Measurements from ENCODE around the gene KLF2.
A peak's percentile ranks its signal among the peaks of the same experiment; 100 is the strongest.
"Not testable (repeated sequence)": the region's sequence is repeated elsewhere in the genome, so short reads cannot be mapped to it uniquely, and the experiment has no call there.

KLF2 gene

DNA sequence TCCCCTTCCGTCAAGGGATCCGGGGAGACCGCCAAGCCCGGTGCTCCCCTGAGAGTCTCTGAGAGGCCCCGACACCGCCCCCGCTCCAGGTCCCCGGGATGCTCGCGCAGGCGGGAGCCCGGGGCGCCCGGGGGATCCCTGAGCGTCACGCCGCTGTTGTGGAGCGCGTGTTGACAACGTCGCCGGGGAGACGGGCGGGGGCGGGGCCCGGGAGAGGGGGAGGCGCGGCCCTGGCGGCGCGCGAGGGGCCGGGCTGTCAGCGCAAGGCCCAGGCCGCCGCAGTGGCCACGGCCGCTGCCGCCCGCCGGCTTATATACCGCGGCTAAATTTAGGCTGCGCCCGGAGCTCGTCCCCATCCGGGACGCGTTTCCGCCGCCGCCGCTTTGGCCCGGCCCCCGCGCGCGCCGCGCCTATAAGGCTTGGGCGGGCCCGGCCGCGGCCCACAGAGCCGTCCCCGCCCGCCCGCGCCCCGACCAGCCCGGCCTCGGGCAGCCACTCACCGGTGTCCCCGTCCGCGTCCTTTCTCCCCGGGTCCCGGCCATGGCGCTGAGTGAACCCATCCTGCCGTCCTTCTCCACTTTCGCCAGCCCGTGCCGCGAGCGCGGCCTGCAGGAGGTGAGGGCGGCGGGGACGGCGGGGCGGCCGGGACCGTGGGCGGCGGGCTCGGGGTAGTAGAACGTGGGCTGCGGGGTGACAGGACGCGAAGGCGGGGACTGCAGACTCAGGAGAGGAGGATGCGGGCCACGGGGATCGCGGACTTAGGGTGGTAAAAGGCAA is at the start of gene KLF2:
Gene KLF2, plus strand, starts transcription at position 443 of the 777 bp plus-strand sequence. Its CDS starts 98 bp downstream, at position 541.
- peak; percentile 59 to 82 (median 77) for DNase-seq (ENCODE audit: low read depth in 3 of 3)

DNA sequence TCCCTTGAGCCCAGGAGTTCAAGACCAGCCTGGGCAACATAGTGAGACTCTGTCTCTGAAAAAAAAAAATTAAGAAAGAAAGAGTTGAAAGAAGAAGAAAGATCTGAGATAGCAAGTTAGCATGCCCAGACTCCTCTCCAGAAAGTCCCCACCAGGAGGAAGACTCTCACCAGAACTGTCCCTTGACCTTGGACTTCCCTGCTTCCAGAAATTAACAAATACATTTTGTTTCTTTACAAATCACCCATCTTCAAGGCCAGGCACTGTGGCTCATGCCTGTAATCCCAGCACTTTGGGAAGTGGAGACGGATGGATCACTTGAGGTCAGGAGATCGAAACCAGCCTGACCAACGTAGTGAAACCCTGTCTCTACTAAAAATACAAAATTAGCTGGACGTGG is 44.3 kb upstream of the KLF2 start:
- DNase-seq (ENCODE audit: low read depth in 3 of 3), result no peak

DNA sequence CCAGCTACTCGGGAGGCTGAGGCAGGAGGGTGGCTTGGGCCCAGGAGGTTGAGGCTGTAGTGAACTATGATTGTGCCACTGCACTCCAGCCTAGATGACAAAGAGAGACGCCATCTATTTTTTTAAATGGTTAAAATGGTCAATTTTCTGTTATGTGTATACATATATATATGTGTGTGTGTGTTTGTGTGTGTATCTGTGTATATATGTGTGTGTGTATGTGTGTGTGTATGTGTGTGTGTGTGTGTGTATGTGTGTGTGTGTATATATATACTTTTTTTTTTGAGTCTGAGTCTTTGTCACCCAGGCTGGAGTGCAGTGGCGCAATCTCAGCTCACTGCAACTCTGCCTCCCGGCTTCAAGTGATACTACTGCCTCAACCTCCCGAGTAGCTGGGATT is 42.9 kb upstream of the KLF2 start:
- DNase-seq (ENCODE audit: low read depth in 3 of 3), result no peak

DNA sequence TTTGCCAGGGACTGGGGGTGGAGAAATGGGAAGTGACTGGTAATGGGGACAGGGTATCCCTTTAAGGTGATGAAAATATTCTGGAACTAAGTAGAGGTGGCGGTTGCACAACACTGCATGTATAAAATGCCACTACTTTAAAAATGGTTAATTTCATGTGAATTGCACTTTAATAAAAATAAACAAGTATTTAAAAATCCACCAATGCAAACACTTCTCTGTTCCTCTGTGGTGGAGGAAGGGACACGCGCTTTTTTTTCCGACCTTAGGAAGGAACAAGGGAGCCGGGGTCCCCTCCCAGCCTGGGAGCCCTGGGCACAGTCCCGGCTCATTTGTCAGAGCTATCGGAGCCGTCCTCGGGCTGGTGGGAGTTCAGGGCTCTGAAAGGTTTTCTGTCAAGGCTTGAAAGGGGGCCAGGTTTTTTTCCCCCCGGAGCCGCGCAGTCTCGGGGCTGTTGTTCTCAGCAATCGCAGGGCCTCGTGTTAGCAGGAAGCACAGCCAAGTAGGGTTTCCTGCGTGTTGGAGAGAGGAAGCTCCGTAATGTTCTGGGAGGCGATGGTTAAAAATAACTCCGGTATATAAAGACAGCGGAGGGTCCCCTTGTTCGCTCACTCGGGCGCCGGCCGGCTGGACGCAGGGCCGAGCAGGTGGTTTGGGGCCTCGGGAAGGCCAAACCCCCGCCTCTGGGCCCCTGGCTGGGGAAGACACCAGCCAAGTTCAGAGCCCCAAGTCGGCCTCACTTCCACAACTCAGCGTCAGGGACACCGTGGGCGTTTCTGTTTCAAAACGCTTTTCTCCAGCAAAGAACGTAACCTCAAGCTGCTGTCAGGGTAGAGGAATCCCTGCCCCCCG is 41.2 kb upstream of the KLF2 start:
- peak; percentile 49 to 57 (median 50) for DNase-seq (ENCODE audit: low read depth in 3 of 3)

DNA sequence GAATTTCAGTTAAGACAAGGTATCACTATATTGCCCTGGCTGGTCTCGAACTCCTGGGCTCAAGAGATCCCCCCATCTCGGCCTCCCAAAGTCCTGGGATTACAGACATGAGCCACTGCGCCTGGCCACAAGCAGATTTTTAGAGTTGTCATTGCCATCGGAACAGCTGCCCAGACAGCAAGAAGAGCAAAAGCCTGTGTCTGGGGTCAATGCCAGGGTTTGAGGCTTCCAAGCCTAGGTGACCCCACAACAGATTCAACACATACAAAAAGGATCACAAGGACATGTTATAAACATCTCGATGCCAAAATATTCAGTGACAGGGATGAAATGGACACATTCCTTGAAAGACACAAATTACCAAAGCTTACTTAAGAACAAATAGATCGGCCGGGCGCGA is 40.1 kb upstream of the KLF2 start:
- no peak for DNase-seq (ENCODE audit: low read depth in 3 of 3)

DNA sequence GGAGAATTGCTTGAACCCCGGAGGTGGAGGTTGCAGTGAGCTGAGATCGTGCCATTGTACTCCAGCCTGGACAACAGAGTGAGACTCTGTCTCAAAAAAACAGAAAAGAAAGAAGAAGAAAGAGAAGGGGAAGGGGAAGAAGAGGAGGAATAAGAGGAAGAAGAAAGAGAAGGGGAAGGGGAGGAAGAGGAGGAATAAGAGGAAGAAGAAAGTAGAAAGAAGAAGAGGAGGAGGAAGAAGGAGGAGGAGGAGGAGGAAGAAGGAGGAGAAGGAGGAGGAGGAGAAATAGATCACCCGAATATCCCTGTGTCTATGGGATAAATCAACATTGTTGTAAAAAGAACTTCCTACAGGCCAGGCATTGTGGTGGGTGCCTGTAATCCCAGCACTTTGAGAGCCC is 39.5 kb upstream of the KLF2 start:
- DNase-seq (ENCODE audit: low read depth in 3 of 3), result not testable (repeated sequence)

DNA sequence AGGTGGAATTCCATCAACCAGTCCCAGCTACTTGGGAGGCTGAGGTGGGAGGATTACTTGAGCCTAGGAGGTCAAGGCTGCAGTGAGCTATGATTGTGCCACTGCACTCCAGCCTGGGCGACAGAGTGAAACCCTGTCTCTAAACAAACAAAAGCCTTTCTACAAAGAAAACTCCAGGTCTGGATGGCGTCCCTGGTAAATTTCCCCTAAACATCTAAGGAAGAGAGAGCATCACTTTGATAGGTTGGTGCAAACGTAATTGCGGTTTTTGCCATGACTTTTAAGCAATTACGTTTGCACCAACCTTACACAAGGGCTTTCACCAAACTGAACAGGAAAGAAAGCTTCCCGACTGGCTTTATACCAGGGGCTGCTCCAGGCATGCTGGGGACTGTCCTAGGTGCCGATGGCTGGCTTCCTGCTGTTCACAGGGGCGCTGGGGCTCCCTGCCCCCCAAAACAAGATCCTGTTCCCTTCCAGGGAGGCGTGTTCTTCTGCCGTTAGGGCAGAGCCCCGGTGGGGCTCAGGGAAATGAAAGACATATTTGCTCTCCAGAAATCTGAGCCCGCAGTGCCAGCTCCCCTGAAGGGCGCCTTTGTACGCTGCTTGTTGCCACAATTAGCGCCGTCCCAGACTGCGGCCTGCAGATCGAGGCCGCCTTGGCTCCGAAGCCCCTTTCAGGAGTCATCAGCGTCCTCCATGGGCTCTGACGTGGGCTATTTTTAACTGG is 38.7 kb upstream of the KLF2 start:
- DNase-seq (ENCODE audit: low read depth in 3 of 3), result no peak

DNA sequence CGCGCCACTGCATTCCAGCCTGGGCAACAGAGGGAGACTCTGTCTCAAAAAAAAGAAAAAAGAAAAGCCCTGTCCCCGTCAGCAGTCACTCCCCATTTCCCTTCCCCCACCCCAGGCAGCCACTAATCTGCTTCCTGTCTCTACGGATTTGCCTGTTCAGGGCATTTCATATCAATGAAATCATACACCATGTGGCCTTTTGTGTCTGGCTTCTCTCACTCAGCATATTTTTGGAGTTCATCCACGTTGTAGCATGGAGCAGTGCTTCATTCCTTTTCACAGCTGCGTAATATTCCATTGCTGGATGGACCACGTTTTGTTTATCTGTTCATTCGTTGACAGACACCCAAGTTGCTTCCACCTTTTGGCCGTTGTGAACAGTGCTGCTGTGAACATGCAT is 36.1 kb upstream of the KLF2 start:
- DNase-seq (ENCODE audit: low read depth in 3 of 3), result no peak

DNA sequence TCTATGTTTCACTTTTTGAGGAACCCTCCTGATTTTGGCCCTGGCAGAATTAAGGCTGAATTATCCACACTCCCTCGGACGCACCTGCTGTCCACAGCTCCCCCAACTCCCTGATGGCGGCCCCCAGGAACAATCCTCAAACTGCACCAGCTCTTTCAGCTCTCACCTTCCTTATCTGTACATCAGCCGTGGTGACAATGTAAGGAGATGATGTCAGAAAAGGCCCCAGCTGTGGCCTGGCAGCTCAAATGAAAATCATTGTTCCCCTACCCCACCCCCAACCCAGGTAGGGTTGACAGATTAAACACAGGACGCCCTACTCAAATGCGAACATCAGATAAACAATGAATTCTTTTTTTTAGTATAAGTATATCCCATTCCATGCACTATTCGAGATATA is 35.0 kb upstream of the KLF2 start:
- DNase-seq (ENCODE audit: low read depth in 3 of 3), result no peak

DNA sequence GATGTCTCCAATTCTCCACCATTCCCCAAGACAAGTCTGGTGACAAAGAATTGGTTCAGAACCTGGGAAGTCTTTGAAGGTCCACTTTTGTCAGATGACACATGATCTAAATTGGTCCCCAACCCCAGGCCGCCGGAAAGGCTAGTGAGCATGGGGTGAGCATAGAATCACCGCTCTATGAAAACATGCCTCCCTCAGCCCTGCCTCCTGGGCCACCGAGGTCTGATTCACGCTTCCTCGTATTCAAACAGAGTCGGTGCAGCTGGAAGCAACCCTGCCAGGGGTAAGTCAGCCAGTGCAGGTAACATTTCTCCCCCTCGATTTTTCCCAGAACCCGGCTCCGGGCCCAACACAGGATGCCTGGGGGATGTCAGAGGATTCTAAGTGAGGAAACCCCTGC is 33.9 kb upstream of the KLF2 start:
- DNase-seq (ENCODE audit: low read depth in 3 of 3), result no peak

DNA sequence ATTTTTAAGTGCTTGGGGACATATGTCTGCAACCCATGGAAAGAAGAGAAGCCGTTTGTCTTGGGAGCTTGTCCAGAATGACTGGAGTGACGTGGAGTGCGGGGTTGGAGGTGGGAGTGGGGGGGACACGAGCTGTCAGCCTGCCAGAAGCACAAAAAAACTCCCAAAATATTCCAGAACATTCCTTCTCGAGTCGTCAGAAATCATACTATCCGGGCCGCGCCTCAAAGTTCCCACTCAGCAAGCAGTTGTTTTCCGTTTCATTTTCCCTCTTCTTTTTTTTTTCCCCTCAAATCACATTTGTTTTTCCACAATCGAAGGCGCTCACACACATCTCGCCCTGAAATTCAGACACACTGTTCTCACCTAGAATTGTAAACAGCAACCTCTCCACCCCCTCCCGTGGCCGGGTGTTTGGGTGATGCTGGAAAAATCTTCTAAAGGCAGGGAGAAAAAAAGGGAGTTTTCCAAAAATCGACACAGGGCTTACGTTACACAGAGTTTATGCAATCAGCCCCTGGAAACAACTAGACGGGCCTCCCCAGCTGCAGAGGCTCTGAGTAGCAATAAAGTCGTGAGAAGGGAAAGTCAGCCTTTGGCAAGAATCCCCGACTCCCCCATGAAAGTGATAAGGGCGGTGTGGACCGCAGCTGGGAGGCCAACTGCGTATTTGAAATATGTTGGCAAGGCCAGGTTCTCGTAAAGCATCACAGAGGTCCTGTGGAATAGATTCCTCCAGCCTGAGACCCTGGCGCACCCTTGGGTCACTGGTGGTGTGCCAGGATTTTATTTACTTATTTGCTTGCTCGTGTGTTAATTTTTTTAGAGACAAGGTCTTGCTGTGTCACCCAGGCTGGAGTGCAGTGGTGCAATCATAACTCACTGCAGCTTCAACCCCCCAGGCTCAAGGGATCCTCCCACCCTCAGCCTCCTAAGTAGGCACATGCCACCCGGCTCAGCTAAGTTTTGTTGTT is 31.2 kb upstream of the KLF2 start:
- no peak for DNase-seq (ENCODE audit: low read depth in 3 of 3)

DNA sequence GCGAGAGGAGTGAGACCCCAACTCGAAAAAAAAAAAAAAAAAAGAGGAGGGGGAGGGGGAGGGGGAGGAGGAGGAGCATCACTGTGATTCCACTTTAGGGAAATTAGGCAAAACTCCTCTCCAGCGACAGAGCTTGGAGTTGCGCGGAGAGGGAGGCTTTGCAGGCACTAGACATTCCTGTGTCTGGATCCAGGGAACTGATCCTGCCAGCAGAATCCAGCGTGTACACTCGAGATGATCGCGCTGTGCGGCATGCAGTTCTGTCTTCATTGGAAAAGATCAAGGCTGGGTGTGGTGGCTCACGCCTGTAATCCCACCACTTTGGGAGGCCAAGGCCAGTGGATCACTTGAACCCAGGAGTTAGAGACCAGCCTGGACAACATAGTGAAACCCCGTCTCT is 29.6 kb upstream of the KLF2 start:
- DNase-seq (ENCODE audit: low read depth in 3 of 3), result no peak

DNA sequence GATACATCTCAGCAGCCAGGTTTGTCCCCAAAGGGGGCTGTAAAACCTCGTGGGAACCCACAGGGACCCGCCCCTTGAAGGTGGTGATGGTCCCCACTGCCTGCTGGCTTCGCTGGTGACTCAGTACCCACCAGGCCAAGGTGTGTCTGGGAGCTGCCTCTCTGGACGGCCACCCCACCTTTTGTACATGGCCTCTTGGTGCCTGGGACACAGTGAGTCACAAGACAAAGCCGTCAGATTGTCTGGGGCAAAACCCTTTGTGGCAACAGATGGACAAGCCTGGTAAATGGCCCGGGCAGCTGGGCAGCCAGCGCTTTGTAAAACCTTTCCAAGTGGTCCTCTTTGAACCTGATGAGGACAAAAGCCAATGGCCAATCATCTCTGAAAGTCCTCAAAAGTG is 27.9 kb upstream of the KLF2 start:
- no peak for DNase-seq (ENCODE audit: low read depth in 3 of 3)

DNA sequence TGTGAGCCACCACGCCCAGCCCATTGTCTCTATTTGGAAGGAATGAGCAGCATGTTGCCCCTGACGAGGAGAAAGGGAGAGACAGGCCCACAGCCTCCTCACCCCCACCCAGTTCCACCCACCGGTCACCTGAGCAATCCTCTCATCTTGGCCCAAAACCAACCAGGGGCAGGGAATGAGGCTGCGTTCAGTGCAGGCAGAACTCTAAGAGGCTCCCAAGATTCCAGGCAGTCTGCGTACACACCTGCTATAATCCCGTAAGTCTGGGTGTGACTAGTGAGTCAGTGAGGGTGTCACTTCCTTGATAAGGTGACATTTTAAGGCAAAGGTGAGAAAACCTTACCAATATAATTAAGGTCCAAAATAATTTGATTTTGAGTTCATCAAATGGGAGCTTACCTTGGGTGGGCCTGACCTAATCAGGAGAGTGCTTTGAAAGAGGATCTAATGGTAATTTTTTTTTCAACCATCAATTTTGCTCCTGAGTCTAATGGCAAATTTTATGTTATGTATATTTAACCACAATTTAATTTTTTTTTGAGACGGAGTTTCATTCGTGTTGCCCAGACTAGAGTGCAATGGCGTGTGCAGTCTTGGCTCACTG is 26.9 kb upstream of the KLF2 start:
- DNase-seq (ENCODE audit: low read depth in 3 of 3), result no peak

DNA sequence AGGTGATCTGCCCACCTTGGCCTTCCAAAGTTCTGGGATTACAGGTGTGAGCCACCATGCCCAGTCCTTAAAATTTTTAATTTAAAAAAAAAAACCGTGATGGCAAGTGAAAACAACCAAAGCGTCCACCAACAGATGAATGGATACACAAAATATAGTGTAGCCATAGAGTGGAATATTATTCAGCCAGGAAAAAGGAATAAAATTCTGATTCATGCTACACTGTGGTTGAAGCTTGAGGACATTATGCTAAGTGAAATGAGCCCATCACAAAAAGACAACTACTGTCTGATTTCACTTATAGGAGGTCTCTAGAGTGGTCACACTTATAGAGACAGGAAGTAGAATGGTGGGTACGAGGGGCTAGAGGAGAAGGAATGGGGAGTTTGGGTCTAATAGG is 26.3 kb upstream of the KLF2 start:
- DNase-seq (ENCODE audit: low read depth in 3 of 3), result no peak

DNA sequence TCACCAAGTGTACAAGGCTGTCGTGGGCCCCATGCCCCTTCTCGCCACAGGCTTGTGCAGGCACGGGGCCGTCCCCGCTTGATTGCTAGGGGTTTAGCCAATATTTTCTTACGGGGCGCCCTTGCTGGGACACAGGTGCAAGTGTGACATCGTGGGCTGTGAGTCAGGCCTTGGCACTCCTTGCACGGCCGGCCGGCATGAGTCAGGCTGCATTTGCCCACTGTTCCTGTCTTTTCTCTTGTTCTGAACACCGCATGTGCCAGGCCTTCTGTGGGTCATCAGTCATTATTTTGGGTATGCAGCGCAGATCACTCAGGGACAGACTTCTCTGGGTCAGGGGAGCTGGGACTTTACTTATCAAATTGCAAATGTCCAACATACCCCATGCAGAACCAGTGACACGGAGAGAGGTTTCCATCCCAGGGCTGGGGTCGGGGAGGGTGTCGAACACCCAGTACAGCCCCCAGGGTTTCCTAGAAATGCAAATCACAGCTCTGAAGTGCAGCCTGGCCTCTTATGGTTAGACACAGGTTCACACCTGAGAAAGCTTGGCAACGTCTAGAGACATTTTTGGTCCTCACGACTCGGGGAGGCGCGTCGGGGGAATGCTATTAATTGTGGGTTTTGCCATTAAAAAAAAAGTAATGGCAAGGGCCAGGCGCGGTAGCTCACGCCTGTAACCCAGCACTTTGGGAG is 22.5 kb upstream of the KLF2 start:
- DNase-seq (ENCODE audit: low read depth in 3 of 3), result no peak

DNA sequence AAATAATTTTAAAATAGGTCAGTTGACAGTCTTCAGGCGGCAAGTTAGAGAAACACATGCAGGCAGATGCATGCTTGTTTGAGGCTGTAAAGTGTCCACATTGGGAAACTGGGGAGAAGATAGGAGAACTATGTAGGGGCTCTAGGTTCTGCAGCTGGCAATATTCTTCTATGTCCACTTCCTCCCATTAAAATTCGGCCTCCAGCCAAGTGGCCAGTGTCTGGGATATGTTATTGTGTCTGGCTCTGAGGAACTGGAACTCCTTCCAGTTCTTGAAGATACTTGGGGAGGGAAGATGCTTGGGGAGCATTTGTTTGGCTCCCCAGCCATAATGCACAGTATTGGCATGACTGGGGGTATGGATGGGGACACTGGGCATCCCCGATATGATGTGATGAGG is 20.9 kb upstream of the KLF2 start:
- no peak for DNase-seq (ENCODE audit: low read depth in 3 of 3)

DNA sequence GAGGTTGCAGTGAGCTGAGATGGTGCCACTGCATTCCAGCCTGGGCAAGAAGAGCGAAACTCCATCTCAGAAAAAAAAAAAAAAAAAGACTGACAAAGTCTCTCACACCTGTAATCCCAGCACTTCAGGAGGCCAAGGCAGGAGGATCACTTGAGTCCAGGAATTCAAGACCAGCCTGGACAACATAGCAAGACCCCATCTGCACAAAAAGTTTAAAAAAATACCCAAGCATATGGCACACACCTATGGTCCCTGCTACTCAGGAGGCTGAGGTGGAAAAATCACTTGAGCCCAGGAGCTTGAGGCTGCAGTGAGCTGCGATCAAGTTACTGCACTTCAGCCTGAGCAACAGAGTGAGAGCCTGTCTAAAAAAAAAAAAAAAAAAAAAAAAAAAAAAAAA is 20.1 kb upstream of the KLF2 start:
- DNase-seq (ENCODE audit: low read depth in 3 of 3), result not testable (repeated sequence)

DNA sequence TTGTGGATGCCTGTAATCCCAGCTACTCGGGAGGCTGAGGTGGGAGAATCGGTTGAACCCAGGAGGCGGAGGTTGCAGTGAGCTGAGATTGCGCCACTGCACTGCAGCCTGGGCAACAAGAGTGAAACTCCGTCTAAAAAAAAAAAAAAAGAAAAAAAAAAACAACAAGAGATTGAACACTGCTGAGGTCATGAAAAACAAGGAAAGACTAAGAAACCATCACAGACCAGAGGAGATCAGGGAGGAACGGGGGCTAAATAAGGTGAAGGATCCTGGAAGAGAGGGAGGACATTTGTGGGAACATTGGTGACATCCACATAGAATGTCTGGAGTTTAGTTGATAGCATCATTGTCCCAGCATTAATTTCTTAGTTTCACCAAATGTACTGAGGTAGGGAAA is 19.6 kb upstream of the KLF2 start:
- not testable (repeated sequence) for DNase-seq (ENCODE audit: low read depth in 3 of 3)

DNA sequence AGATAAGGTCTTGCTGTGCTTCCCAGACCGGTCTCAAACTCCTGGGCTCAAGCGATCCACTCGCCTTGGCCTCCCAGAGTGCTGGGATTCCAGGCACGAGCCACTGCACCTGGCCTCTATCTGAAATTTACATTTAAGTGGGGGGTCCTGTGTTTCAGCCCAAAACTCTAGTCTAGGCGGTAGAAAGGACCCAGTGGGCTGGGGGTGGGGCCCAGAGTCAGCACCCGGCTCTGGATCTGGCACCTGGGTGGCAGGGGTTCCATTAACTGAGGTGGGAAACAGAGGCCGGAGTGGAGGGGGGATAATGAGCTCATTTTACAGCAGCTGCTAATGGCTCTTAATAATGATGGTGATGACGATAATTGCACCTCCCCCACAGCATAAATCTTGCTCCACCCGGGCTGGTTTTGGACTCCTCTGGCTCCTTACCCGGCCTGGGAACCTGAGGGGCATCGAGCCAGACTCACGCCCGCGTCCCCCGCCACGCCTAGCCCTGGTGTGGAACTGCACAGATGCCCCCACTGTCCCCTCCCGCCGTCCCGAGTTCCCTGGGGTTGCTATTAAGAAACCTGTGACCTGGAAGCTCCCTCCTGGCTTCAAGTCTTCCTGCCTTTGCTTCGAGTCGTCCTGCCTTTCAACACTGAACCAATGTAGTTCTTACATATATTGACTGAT is 17.8 kb upstream of the KLF2 start:
- DNase-seq (ENCODE audit: low read depth in 3 of 3), result no peak
